ENCODE results near the gene RIOK3. TPM values are rescaled to one million over a fixed set of nuclear protein-coding genes. Genes with fewer than 3 reads are reported as not detected.
A peak's percentile ranks its signal among the peaks of the same experiment; 100 is the strongest.

Gene RIOK3
- total and polyA plus RNA-seq, 2 donors from 2014 or later = 30.1 to 64.9 TPM

DNA sequence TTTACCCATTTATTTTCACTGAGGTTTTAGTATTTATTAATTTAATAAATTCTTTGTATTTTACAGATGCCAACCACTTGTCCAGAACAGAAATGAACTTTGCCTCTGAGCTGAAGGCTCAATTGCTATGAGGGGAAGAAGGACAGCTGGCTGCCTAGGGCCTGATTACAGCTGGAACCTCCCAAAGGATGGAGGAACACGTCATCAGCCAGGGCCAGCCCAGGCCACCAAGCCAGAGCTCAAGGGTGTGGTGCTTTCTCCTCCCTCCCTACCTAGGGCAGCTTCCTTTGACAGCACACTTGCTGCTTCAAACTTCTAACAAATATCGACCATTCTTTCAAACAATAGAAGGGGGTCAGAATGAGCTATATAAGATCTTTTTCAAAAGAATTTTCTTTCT lies 19.7 kb upstream of the RIOK3 start:
- Histone ChIP-seq H3K9ac (ENCODE audit: low read length in 3 of 3) (no peak overlapping the region), H3K4me3 (ENCODE audit: low read length in 3 of 3) (no peak overlapping the region), H3K4me1 (ENCODE audit: control insufficient read depth in 2 of 3, insufficient read depth in 2 of 3, low read depth in 1 of 3, low read length in 3 of 3) (peaks cover 0 to 3% (median 0%) of the 10 kb centered on the region in 3 donors), H3K27ac (ENCODE audit: low read depth in 2 of 2, low read length in 2 of 2) (no peak overlapping the region), H3K36me3 (ENCODE audit: control insufficient read depth in 2 of 3, insufficient read depth in 3 of 3, low read length in 3 of 3) (no peaks in the 10 kb centered on the region), H3K27me3 (ENCODE audit: control insufficient read depth, insufficient read depth, low read length) (no peaks in the 10 kb centered on the region), H3K9me3 (ENCODE audit: control insufficient read depth in 2 of 3, insufficient read depth in 1 of 3, low read length in 3 of 3) (no peaks in the 10 kb centered on the region)
- FAIRE-seq (no peak), DNase-seq (no peak)
- intact Hi-C loops (cut with DNase I) = no loop called here
- TF ChIP-seq CTCF (IDR thresholded peaks at IDR 0.05; ENCODE audit: borderline replicate concordance, extremely low read depth, insufficient read depth) = no peak

- no peaks in the 10 kb centered on the region for H3K36me3 ChIP-seq (ENCODE audit: control insufficient read depth in 2 of 3, insufficient read depth in 3 of 3, low read length in 3 of 3)
- peak overlapping the region; percentile 72 to 91 (median 91) for H3K4me3 ChIP-seq (ENCODE audit: low read length in 3 of 3)
- H3K27me3 ChIP-seq (ENCODE audit: control insufficient read depth, insufficient read depth, low read length) = no peaks in the 10 kb centered on the region
- no peak for TF ChIP-seq CTCF (IDR thresholded peaks at IDR 0.05; ENCODE audit: borderline replicate concordance, extremely low read depth, insufficient read depth)
- peak overlapping the region; percentile 38 to 84 (median 50) for H3K9ac ChIP-seq (ENCODE audit: low read length in 3 of 3)
- DNase-seq (peak; percentile 83 to 94 (median 91)), FAIRE-seq (no peak)
- intact Hi-C loops (cut with DNase I) = no loop called here
- peaks cover 0 to 3% (median 0%) of the 10 kb centered on the region in 3 donors for H3K4me1 ChIP-seq (ENCODE audit: control insufficient read depth in 2 of 3, insufficient read depth in 2 of 3, low read depth in 1 of 3, low read length in 3 of 3)
- no peak overlapping the region for H3K27ac ChIP-seq (ENCODE audit: low read depth in 2 of 2, low read length in 2 of 2)
- no peaks in the 10 kb centered on the region for H3K9me3 ChIP-seq (ENCODE audit: control insufficient read depth in 2 of 3, insufficient read depth in 1 of 3, low read length in 3 of 3)
These were observed 15.6 kb upstream of the RIOK3 start for GRCh38 chr18:23437357-23438045.

GRCh38 chr18:23438046-23438377 lies 15.1 kb upstream of the RIOK3 start:
- Histone ChIP-seq H3K9me3 (ENCODE audit: control insufficient read depth in 2 of 3, insufficient read depth in 1 of 3, low read length in 3 of 3) (no peaks in the 10 kb centered on the region), H3K27ac (ENCODE audit: low read depth in 2 of 2, low read length in 2 of 2) (no peak overlapping the region), H3K27me3 (ENCODE audit: control insufficient read depth, insufficient read depth, low read length) (no peaks in the 10 kb centered on the region), H3K9ac (ENCODE audit: low read length in 3 of 3) (peak overlapping the region in 1 of 3 donors; percentile 42), H3K4me1 (ENCODE audit: control insufficient read depth in 2 of 3, insufficient read depth in 2 of 3, low read depth in 1 of 3, low read length in 3 of 3) (peaks cover 0 to 3% (median 0%) of the 10 kb centered on the region in 3 donors), H3K4me3 (ENCODE audit: low read length in 3 of 3) (peak overlapping the region; percentile 70 to 91 (median 72)), H3K36me3 (ENCODE audit: control insufficient read depth in 2 of 3, insufficient read depth in 3 of 3, low read length in 3 of 3) (no peaks in the 10 kb centered on the region)
- no peak for TF ChIP-seq CTCF (IDR thresholded peaks at IDR 0.05; ENCODE audit: borderline replicate concordance, extremely low read depth, insufficient read depth)
- FAIRE-seq = no peak
- intact Hi-C loops (cut with DNase I) = no loop called here
- DNase-seq = no peak
